Spleen (tissue), 11 donors: ENCODE data around the gene RNF157. TPM values are rescaled to one million over a fixed set of nuclear protein-coding genes. Genes with fewer than 3 reads are reported as not detected.

ENCODE experiments used
- DNase-seq: peaks from one replicate; pipeline ENCODE4 v3.0.0-alpha.2; 2020
- H3K27ac ChIP-seq, 8 donors: fragments of 200-600 bp; sonication (generic) in 7 of 8; 1 replicate in 4 of 8; 2 replicates in 4 of 8; pipeline versions ENCODE4 v1.5.0 to v1.8.0; 2016 to 2021; ENCODE audit warnings: inconsistent platforms in 4 of 8, mild to moderate bottlenecking in 4 of 8, moderate library complexity in 1 of 8
- H3K27me3 ChIP-seq, 7 donors: fragments of 200-600 bp; sonication (generic) in 6 of 7; replicated peaks in 1 of 7; 1 replicate in 4 of 7; 2 replicates in 3 of 7; pipeline versions ENCODE4 v1.5.0 to v1.8.0; 2016 to 2021; ENCODE audit warnings: inconsistent platforms in 3 of 7, mild to moderate bottlenecking in 1 of 7
- H3K36me3 ChIP-seq, 6 donors: fragments of 200-600 bp; sonication (generic) in 5 of 6; 1 replicate in 4 of 6; 2 replicates in 2 of 6; pipeline versions ENCODE4 v1.5.0 to v1.8.0; 2016 to 2021; ENCODE audit warnings: inconsistent platforms in 2 of 6
- H3K4me1 ChIP-seq, 6 donors: fragments of 200-600 bp; sonication (generic) in 5 of 6; 1 replicate in 3 of 6; 2 replicates in 3 of 6; pipeline versions ENCODE4 v1.5.0 to v1.8.0; 2016 to 2021; ENCODE audit warnings: inconsistent platforms in 3 of 6
- H3K4me3 ChIP-seq, 8 donors: fragments of 200-600 bp; sonication (generic) in 7 of 8; 1 replicate in 4 of 8; 2 replicates in 4 of 8; pipeline versions ENCODE4 v1.5.0 to v1.8.0; 2016 to 2021; ENCODE audit warnings: inconsistent platforms in 4 of 8, mild to moderate bottlenecking in 4 of 8, moderate library complexity in 2 of 8
- H3K9me3 ChIP-seq, 8 donors: fragments of 200-600 bp; sonication (generic) in 7 of 8; 1 replicate in 4 of 8; 2 replicates in 4 of 8; pipeline versions ENCODE4 v1.5.0 to v1.8.0; 2016 to 2021; ENCODE audit warnings: inconsistent platforms in 4 of 8
- POLR2A ChIP-seq, 3 donors: fragments of 450-650 bp; IDR thresholded peaks; one replicate each; pipeline ENCODE4 v1.5.1; 2017; ENCODE audit warnings: antibody characterized with exemption in 3 of 3, mild to moderate bottlenecking in 1 of 3
- POLR2AphosphoS5 ChIP-seq, 3 donors: sonication (generic); formaldehyde crosslinking; IDR thresholded peaks; one replicate each; pipeline ENCODE4 v1.5.1; 2017; ENCODE audit warnings: antibody characterized with exemption in 3 of 3
- WGBS, 5 donors: extraction: QIAGEN DNeasy Blood & Tissue Kit in 3 of 5; methylation state at CpG; one replicate each; pipeline versions ENCODE4 v1.1.5 to v1.1.7; 2013 to 2018; 5-methylcytosine and 5-hydroxymethylcytosine counted together
- intact Hi-C: fragments of 100-400 bp; cut with DNase I; formaldehyde crosslinking; loops from one replicate; pipeline ENCODE4 v1.15.0; 2023; ENCODE audit warnings: low total_unique reads
- microRNA-seq, 3 donors: library from miRNA; unstranded; fragments of <30 nt; microRNA quantifications; one replicate each; pipeline versions ENCODE4 to v1.1.0, GENCODE V29; 2019 to 2020
- polyA plus RNA-seq, 3 donors: library from polyadenylated mRNA; stranded (reverse); fragments of 200-250 nt; gene quantifications; one replicate each; pipeline ENCODE4 v1.2.1, GENCODE V29; 2013
- small RNA-seq, 4 donors: library from RNA; depleted of rRNA; stranded (forward); fragments of <200 nt; gene quantifications; one replicate each; pipeline ENCODE3, GENCODE V24; 2016
- total RNA-seq, 7 donors: library from RNA; depleted of rRNA in 3 of 7; stranded (reverse); fragments of >200 nt in 3 of 7; fragmentation: NEBNext Ultra II Directional in 4 of 7; extraction: Animal tissue kit (Norgen Biotek cat#: 25700) in 4 of 7; gene quantifications; one replicate each; pipeline versions ENCODE4 v1.1.0 to v1.2.1, GENCODE V29; 2016 to 2021
- TF ChIP-seq, protein P1 (sequence below), 11 experiments: fragments of 200-600 bp in 7 of 11; fragments of 450-650 bp in 4 of 11; sonication (generic) in 4 of 11; IDR thresholded peaks in 8 of 11; conservative IDR thresholded peaks in 3 of 11; 1 replicate in 7 of 11; 2 replicates in 4 of 11; pipeline versions ENCODE4 v1.4.0 to v1.8.0; 2016 to 2021; ENCODE audit warnings: antibody characterized with exemption in 11 of 11, inconsistent platforms in 4 of 11, mild to moderate bottlenecking in 1 of 11
- donor health status: healthy with polysubstance abuse.
- donor health status: DM: no; HTN: no; CAD: no; lungs with moderate emphysema.
- donor health status: DM: no; HTN: no; CAD: no.
- donor health status: Bipolar disorder and iron deficiency.
- donor health status: healthy.
- donor health status: DM: no; HTN: no; CAD: no.
- donor health status: DM: yes; HTN: yes; CAD: no.

Gene RNF157
- total and polyA plus RNA-seq, 10 donors, result 0.89 to 13.0 (median 7.6) TPM

- no peak overlapping the region for H3K4me3 ChIP-seq
- 92 to 95% (median 94%) methylated on average over 16 to 20 of the region's 20 CpGs for WGBS, 5 donors
- no peak for TF ChIP-seq POLR2A (IDR thresholded peaks at IDR 0.05)
- peak in 1 of 3 donors; percentile 12 for TF ChIP-seq POLR2AphosphoS5 (IDR thresholded peaks at IDR 0.05)
- TF ChIP-seq, protein P1, sequence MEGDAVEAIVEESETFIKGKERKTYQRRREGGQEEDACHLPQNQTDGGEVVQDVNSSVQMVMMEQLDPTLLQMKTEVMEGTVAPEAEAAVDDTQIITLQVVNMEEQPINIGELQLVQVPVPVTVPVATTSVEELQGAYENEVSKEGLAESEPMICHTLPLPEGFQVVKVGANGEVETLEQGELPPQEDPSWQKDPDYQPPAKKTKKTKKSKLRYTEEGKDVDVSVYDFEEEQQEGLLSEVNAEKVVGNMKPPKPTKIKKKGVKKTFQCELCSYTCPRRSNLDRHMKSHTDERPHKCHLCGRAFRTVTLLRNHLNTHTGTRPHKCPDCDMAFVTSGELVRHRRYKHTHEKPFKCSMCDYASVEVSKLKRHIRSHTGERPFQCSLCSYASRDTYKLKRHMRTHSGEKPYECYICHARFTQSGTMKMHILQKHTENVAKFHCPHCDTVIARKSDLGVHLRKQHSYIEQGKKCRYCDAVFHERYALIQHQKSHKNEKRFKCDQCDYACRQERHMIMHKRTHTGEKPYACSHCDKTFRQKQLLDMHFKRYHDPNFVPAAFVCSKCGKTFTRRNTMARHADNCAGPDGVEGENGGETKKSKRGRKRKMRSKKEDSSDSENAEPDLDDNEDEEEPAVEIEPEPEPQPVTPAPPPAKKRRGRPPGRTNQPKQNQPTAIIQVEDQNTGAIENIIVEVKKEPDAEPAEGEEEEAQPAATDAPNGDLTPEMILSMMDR (IDR thresholded peaks at IDR 0.05 in 8 of 11, conservative IDR thresholded peaks at IDR 0.05 in 3 of 11), result no peak
- peak; percentile 18 for DNase-seq
- intact Hi-C loops, result no loop called here
- peaks cover 0 to 100% (median 95%) of the 10 kb centered on the region in 6 donors for H3K36me3 ChIP-seq
- H3K27me3 ChIP-seq, result no peaks in the 10 kb centered on the region
- no peaks in the 10 kb centered on the region for H3K9me3 ChIP-seq
- peaks cover 0 to 9% (median 0%) of the 10 kb centered on the region in 6 donors for H3K4me1 ChIP-seq
- H3K27ac ChIP-seq, result no peak overlapping the region
Measured at GRCh38 chr17:76092526-76093413, 147.5 kb downstream of the RNF157 start.

Small RNA genes lying within 50 kb of the gene (microRNA-seq; reads per million reads assigned to microRNA genes)
- gene MIR6868, result 2.0 to 2.2 (median 2.1) reads per million in 3 donors

Small RNA genes lying within 50 kb of the gene (small RNA-seq; reads per million reads assigned to genes)
- gene ATP5MGP6 (0 reads per million in 4 donors), gene MIR6868 (0 to 0.08 (median 0.03) reads per million in 4 donors)

Other genes with a start within 250 kb of the RNF157 start
- 10 to 100 TPM in 2 of 7 donors, 1 to 10 TPM in 5; 6.7 to 12.0 (median 7.1) TPM for gene CDK3, start 239.6 kb downstream of the RNF157 start, total RNA-seq
- gene CDK3, start 239.6 kb downstream of the RNF157 start, polyA plus RNA-seq, result 10 to 100 TPM; 13.8 to 39.8 (median 31.2) TPM
- under 1 TPM in 4 of 7 donors, not detected in 3; 0.06 to 0.56 (median 0.20) TPM for gene EVPL, start 213.2 kb downstream of the RNF157 start, total RNA-seq
- gene EVPL, start 213.2 kb downstream of the RNF157 start, polyA plus RNA-seq, result under 1 TPM; 0.04 to 0.29 (median 0.05) TPM
- 10 to 100 TPM; 39.4 to 62.0 (median 56.1) TPM for gene SRP68, start 168.0 kb downstream of the RNF157 start, total RNA-seq
- 10 to 100 TPM; 24.5 to 40.9 (median 26.8) TPM for gene SRP68, start 168.0 kb downstream of the RNF157 start, polyA plus RNA-seq
- gene GALR2, start 165.7 kb downstream of the RNF157 start, total RNA-seq, result under 1 TPM in 3 of 7 donors, not detected in 4; 0.26 to 0.93 (median 0.51) TPM
- gene GALR2, start 165.7 kb downstream of the RNF157 start, polyA plus RNA-seq, result under 1 TPM in 1 of 3 donors, not detected in 2; 0.06 TPM
- gene ZACN, start 161.3 kb downstream of the RNF157 start, total RNA-seq, result under 1 TPM in 2 of 7 donors, not detected in 5; 0.17 to 0.27 TPM
- 1 to 10 TPM; 1.0 to 1.9 (median 1.4) TPM for gene ZACN, start 161.3 kb downstream of the RNF157 start, polyA plus RNA-seq
- 100 to 1,000 TPM in 4 of 7 donors, 10 to 100 TPM in 3; 64.5 to 128 (median 104) TPM for gene EXOC7, start 136.7 kb downstream of the RNF157 start, total RNA-seq
- gene EXOC7, start 136.7 kb downstream of the RNF157 start, polyA plus RNA-seq, result 10 to 100 TPM; 26.2 to 51.5 (median 35.0) TPM
- gene FOXJ1, start 99.2 kb downstream of the RNF157 start, total RNA-seq, result under 1 TPM in 1 of 7 donors, not detected in 6; 0.13 TPM
- gene FOXJ1, start 99.2 kb downstream of the RNF157 start, polyA plus RNA-seq, result under 1 TPM in 1 of 3 donors, not detected in 2; 0.05 TPM
- gene UBALD2, start 24.9 kb upstream of the RNF157 start, total RNA-seq, result 10 to 100 TPM; 28.9 to 91.3 (median 63.8) TPM
- gene UBALD2, start 24.9 kb upstream of the RNF157 start, polyA plus RNA-seq, result 10 to 100 TPM; 42.5 to 54.7 (median 43.8) TPM
- 1 to 10 TPM; 1.3 to 3.1 (median 2.7) TPM for gene QRICH2, start 67.8 kb upstream of the RNF157 start, total RNA-seq
- 1 to 10 TPM; 2.4 to 2.7 (median 2.5) TPM for gene QRICH2, start 67.8 kb upstream of the RNF157 start, polyA plus RNA-seq
- 10 to 100 TPM; 32.5 to 54.1 (median 38.3) TPM for gene PRPSAP1, start 113.4 kb upstream of the RNF157 start, total RNA-seq
- gene PRPSAP1, start 113.4 kb upstream of the RNF157 start, polyA plus RNA-seq, result 10 to 100 TPM; 17.5 to 25.9 (median 17.5) TPM
- 1 to 10 TPM; 3.7 to 7.2 (median 5.7) TPM for gene SPHK1, start 144.1 kb upstream of the RNF157 start, total RNA-seq
- 10 to 100 TPM in 1 of 3 donors, 1 to 10 TPM in 2; 8.1 to 11.4 (median 9.6) TPM for gene SPHK1, start 144.1 kb upstream of the RNF157 start, polyA plus RNA-seq
- gene UBE2O, start 212.7 kb upstream of the RNF157 start, total RNA-seq, result 10 to 100 TPM; 24.1 to 55.9 (median 32.5) TPM
- gene UBE2O, start 212.7 kb upstream of the RNF157 start, polyA plus RNA-seq, result 10 to 100 TPM in 1 of 3 donors, 1 to 10 TPM in 2; 7.2 to 14.3 (median 8.5) TPM
- gene AANAT, start 227.1 kb upstream of the RNF157 start, total RNA-seq, result not detected
- gene AANAT, start 227.1 kb upstream of the RNF157 start, polyA plus RNA-seq, result under 1 TPM in 2 of 3 donors, not detected in 1; 0.19 to 0.22 TPM